T47D (cell line): ENCODE results near the gene DTX1.
A peak's percentile ranks its signal among the peaks of the same experiment; 100 is the strongest.

ENCODE experiments used
- DNase-seq, 2 experiments: peaks; one replicate each; pipeline versions ENCODE4 v3.0.0 to v3.0.0-alpha.2; 2011 to 2012; ENCODE audit warnings: low read depth in 1 of 2, low spot score in 1 of 2
- JUND ChIP-seq: IDR thresholded peaks from 2 replicates; pipeline ENCODE4 v1.6.1; 2012; ENCODE audit warnings: low read depth
- in situ Hi-C: cut with HindIII; loops from 2 replicates; pipeline ENCODE4 v1.10.0; 2016; ENCODE audit warnings: low sequenced_read_pairs, low pct_unique_long_range_greater_than_20kb

DTX1 gene

DNA sequence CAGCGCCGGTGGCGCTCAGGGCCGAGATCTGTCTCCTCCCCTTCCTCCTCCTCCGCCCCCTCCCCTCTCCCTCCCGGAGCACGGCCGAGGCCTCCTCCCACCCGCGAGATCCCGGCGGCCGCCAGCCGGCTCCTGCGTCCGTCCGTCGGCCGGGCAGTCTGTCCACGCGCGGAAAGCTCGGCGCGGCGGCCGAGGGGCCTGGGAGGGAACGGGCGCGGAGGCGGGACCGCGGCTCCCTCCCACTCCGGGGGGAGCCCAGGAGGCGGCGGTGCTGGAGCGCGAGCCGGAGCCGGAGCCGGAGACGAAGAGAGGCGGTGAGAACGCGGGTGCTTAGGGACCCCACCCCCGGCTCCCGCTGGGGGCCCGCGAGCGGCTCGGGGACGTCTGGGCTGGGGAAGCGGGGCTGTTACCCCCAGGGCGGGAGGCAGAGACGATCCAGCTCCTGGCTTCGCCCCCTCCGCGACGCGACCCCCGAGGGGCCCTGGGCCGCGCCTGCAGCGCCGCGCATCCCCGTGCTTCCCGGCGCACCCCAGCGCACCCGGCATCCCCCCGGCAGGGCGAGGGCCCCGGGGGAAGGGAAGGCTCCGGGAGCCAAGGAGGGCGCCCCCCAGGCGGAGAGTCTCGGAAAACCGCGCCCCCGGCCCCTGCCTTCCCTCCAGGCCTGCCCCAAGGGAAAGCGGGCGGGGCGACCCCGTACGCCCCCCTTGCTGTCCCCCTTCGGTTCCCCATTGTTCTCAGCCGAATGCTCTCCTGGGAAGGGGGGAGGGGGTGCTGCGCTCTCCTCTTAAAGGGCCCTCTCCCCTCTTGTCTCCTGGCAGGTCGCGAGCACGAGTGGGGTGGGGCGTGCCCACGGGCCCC lies at the start of gene DTX1:
Gene DTX1, plus strand, starts transcription at position 100 of the 858 bp plus-strand sequence. CDS start 1,463 bp downstream, outside the sequence.
- in situ Hi-C loops: no loop called here

DNA sequence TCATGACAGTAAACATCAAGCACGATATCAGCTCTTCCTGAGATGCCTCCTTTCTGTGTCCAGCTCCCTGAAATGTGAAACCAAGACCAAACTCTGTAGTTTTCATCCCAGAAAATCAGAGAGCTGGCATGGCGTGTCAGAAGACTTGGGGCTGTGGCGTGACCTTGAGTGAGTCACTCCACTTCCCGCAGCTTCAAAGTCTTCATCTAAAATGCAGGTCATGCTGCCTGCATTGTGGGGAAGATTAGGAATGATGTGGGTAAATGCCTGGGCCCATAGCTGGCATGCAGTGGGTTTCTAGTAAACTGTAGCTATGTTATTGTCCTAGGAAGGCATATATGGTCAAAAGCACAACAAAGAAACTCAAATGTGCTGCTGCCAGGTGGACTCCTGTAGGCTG lies 49.4 kb upstream of the DTX1 start:
- DNase-seq: no peak
- in situ Hi-C loops: no loop called here
- TF ChIP-seq JUND: no peak

More for the DNA sequence above, at the start of gene DTX1:
- DNase-seq: no peak
- TF ChIP-seq JUND: no peak

DNA sequence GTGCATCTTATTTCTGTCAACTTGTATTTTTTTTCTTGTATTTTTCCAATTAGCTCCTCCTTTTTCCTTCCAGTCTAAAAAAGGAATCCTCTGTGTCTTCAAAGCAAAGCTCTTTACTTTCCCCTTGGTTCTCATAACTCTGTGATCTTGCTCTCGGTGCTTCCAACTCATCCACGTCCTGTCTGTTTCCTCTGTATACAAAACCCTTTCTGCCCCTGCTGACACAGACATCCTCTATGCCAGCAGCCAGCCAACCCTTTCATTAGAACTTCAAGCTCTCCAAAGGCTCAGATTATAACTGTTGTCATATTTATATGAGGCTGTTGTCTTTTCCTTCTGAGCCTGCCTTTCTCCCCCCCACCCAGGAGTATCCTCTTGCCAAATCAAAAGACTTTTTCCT lies 45.8 kb upstream of the DTX1 start:
- no peak for TF ChIP-seq JUND
- DNase-seq: no peak
- in situ Hi-C loops: no loop called here

GRCh38 chr12:113014565-113014964 lies 42.0 kb upstream of the DTX1 start:
- no peak for DNase-seq
- in situ Hi-C loops: no loop called here
- no peak for TF ChIP-seq JUND

DNA sequence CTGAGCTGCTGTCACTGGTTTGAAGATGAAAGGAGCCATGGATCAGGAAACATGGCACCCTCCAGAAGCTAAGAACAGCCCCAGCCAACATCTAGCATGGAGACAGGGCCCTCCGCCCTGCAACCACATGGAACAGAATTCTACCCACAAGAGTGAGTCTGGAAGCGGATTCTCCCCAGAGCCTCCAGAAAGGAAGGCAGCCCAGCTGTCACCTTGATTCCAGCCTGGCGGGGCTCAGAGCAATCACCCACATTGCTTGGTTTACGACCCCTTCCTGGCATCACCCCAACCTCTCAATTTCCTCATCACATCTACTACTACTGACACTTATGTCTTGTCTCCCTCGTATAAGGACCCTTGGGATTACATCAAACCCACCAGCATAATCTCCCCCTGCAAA lies 39.7 kb upstream of the DTX1 start:
- no peak for DNase-seq
- no peak for TF ChIP-seq JUND
- in situ Hi-C loops: no loop called here

DNA sequence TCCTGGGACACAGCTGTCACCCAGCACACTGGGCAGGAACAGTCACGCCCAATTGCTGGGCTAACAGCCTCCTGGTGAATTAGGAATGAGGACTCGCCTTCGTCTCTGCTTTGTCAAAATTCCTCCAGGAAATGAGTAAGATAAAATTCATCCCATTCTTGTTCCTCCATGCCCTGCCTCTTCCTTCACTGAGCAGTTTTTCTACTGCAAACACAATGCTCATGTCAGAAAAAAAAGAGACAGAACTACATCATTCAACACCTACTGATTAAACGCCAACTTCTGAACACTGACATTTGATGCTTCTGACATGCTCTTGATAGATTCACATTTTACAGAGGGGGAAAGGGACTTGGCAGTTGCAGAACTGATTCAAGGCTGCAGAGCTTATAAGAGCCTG lies 37.5 kb upstream of the DTX1 start:
- TF ChIP-seq JUND: no peak
- no peak for DNase-seq
- in situ Hi-C loops: no loop called here

- in situ Hi-C loops: no loop called here
- no peak for DNase-seq
- no peak for TF ChIP-seq JUND
These were observed 35.0 kb upstream of the DTX1 start for GRCh38 chr12:113021500-113021899.

DNA sequence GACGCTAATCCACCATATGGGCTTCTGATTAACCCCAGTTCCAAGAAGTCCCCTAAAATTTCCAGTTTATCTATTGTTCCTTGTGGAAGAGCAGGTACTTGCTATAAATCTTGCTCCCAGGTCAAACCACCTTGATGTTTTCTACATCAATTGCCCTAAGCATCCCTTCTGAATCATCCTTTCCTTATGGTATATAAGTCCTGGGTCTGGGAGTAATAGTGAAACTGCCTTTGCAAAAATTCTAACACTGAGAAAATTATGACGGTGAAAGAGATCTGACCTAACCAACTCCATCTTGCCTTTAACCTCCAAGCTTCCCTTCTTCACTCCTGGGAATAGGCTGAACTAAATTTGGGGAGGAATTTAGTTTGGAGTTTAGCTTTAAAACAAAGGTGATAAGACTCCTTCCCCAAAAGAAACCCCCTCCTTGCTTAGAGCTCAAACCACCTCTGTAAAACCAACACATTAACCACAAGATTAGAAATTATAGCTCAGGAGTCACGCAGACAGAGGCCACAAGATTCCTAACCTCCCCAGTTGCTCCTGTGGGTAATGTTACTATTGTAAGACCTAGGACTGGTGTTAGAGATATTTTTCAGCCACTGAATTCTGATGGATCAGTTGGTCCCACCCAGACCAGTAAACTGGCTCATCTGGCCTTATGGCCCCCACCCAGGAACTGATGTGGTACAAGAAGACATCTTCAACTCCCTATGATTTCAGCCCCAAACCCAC lies 33.8 kb upstream of the DTX1 start:
- TF ChIP-seq JUND: no peak
- no peak for DNase-seq
- in situ Hi-C loops: no loop called here

- in situ Hi-C loops: no loop called here
- TF ChIP-seq JUND: no peak
- no peak for DNase-seq
These were observed 28.8 kb upstream of the DTX1 start for GRCh38 chr12:113027726-113028125.

GRCh38 chr12:113030875-113031525 lies 25.5 kb upstream of the DTX1 start:
- in situ Hi-C loops: no loop called here
- peak; percentile 52 to 73 for DNase-seq
- no peak for TF ChIP-seq JUND

- DNase-seq: no peak
- TF ChIP-seq JUND: no peak
- in situ Hi-C loops: no loop called here
These were observed 16.6 kb upstream of the DTX1 start for GRCh38 chr12:113039911-113040445.

DNA sequence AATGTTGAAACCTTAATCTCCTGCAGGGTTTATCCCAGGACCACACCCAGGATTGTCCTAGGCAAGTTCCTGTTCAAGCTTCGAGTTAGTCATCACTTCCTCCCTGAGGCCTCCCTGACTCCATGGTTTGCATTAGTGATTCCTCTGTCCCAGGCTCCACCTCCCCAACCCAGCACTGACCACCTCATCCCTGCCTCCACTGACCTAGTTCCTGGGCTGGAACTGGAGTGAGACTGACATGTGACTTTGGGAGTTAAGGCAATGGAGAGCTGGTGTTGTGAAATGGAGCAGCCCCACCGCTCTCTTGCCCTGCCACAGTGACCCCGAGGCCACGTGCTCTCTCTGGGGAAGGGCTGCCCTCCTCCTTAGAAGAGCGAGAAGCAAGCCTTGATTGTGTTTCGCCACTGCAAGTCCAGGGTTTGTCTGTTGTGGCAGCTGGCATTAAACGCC lies 15.8 kb upstream of the DTX1 start:
- DNase-seq: no peak
- in situ Hi-C loops: no loop called here
- no peak for TF ChIP-seq JUND

- in situ Hi-C loops: no loop called here
- no peak for TF ChIP-seq JUND
- no peak for DNase-seq
These were observed 15.0 kb upstream of the DTX1 start for GRCh38 chr12:113041560-113041959.
